CD14-positive monocyte (primary cell): ENCODE measurements around the gene CFAP69. TPM values are rescaled to one million over a fixed set of nuclear protein-coding genes. Genes with fewer than 3 reads are reported as not detected.

Source experiments
- DNase-seq, 3 donors: peaks; one replicate each; pipeline ENCODE4 v3.0.0-alpha.2; 2011 to 2022
- H2AFZ ChIP-seq: 2 replicates; pipeline ENCODE4 v1.6.0; 2012; ENCODE audit warnings: mild to moderate bottlenecking, low read depth, low read length, inconsistent platforms; ENCODE audit not compliant: insufficient read depth, poor library complexity, severe bottlenecking
- H3K27ac ChIP-seq, 2 donors: 1 replicate in 1 of 2; 2 replicates in 1 of 2; pipeline ENCODE4 v1.5.1; 2012 to 2013; ENCODE audit warnings: low read length in 2 of 2, control low read depth in 1 of 2, inconsistent platforms in 1 of 2, low read depth in 1 of 2, mild to moderate bottlenecking in 1 of 2
- H3K27me3 ChIP-seq, 2 donors: one replicate each; pipeline versions ENCODE4 v1.6.0 to v1.6.1; 2011 to 2013; ENCODE audit warnings: low read length in 2 of 2; ENCODE audit not compliant: control insufficient read depth in 2 of 2, insufficient read depth in 2 of 2
- H3K36me3 ChIP-seq, 2 donors: replicated peaks in 1 of 2; 1 replicate in 1 of 2; 2 replicates in 1 of 2; pipeline versions ENCODE4 v1.5.1 to v1.6.1; 2012 to 2013; ENCODE audit warnings: low read length in 2 of 2, control low read depth in 1 of 2, inconsistent platforms in 1 of 2, mild to moderate bottlenecking in 1 of 2; ENCODE audit not compliant: insufficient read depth in 2 of 2, control insufficient read depth in 1 of 2
- H3K4me1 ChIP-seq, 2 donors: 1 replicate in 1 of 2; 2 replicates in 1 of 2; pipeline versions ENCODE4 v1.5.1 to v1.6.1; 2012 to 2013; ENCODE audit warnings: low read length in 2 of 2, control low read depth in 1 of 2, inconsistent platforms in 1 of 2, mild to moderate bottlenecking in 1 of 2, moderate library complexity in 1 of 2; ENCODE audit not compliant: insufficient read depth in 2 of 2, control insufficient read depth in 1 of 2
- H3K4me2 ChIP-seq: replicated peaks from 2 replicates; pipeline ENCODE3; 2012; ENCODE audit warnings: low read length, moderate library complexity, mild to moderate bottlenecking; ENCODE audit not compliant: poor library complexity, severe bottlenecking; ENCODE audit errors: extremely low read depth
- H3K4me3 ChIP-seq, 3 experiments: fragments of 200-600 bp in 1 of 3; sonication (generic) in 1 of 3; replicated peaks in 1 of 3; 1 replicate in 2 of 3; 2 replicates in 1 of 3; pipeline ENCODE4 v1.5.1; 2011 to 2013; ENCODE audit warnings: low read length in 3 of 3, mild to moderate bottlenecking in 3 of 3, control low read depth in 2 of 3, low read depth in 2 of 3, inconsistent platforms in 1 of 3, moderate library complexity in 1 of 3
- H3K79me2 ChIP-seq: 2 replicates; pipeline ENCODE4 v1.6.0; 2012; ENCODE audit warnings: mild to moderate bottlenecking, control low read depth, inconsistent platforms, low read length, moderate library complexity; ENCODE audit not compliant: insufficient read depth
- H3K9ac ChIP-seq: 2 replicates; pipeline ENCODE4 v1.6.0; 2017; ENCODE audit warnings: low read length, mild to moderate bottlenecking; ENCODE audit not compliant: insufficient read depth, poor library complexity, severe bottlenecking
- H3K9me3 ChIP-seq, 2 donors: replicated peaks in 1 of 2; 1 replicate in 1 of 2; 2 replicates in 1 of 2; pipeline versions ENCODE4 v1.5.1 to v1.6.1; 2012 to 2013; ENCODE audit warnings: low read length in 2 of 2, control low read depth in 1 of 2; ENCODE audit not compliant: control insufficient read depth in 1 of 2, insufficient read depth in 1 of 2
- H4K20me1 ChIP-seq: 2 replicates; pipeline ENCODE4 v1.6.0; 2012; ENCODE audit warnings: mild to moderate bottlenecking, low read length, control low read depth, moderate library complexity; ENCODE audit not compliant: insufficient read depth
- H3K27ac Mint-ChIP-seq, 7 donors: one replicate each; pipeline ENCODE4 v1.8.0; 2020; ENCODE audit warnings: mild to moderate bottlenecking in 7 of 7, mixed read lengths in 7 of 7, moderate library complexity in 6 of 7, inconsistent platforms in 2 of 7
- H3K27me3 Mint-ChIP-seq, 3 donors: one replicate each; pipeline ENCODE4 v1.8.0; 2021 to 2022; ENCODE audit warnings: low read depth in 3 of 3, mild to moderate bottlenecking in 3 of 3, mixed read lengths in 3 of 3, moderate library complexity in 3 of 3, inconsistent platforms in 1 of 3
- H3K36me3 Mint-ChIP-seq, 2 donors: one replicate each; pipeline ENCODE4 v1.8.0; 2020; ENCODE audit warnings: mixed read lengths in 2 of 2, inconsistent platforms in 1 of 2, mild to moderate bottlenecking in 1 of 2
- H3K4me1 Mint-ChIP-seq: one replicate; pipeline ENCODE4 v1.8.0; 2020; ENCODE audit warnings: mild to moderate bottlenecking, mixed read lengths
- H3K4me3 Mint-ChIP-seq, 2 donors: one replicate each; pipeline ENCODE4 v1.8.0; 2020; ENCODE audit warnings: mild to moderate bottlenecking in 2 of 2, mixed read lengths in 2 of 2, moderate library complexity in 1 of 2
- H3K9me3 Mint-ChIP-seq, 7 donors: one replicate each; pipeline ENCODE4 v1.8.0; 2020 to 2022; ENCODE audit warnings: mixed read lengths in 7 of 7, mild to moderate bottlenecking in 6 of 7, moderate library complexity in 6 of 7, inconsistent platforms in 2 of 7
- CTCF ChIP-seq: fragments of 200-600 bp; IDR thresholded peaks from one replicate; pipeline ENCODE4 v1.8.0; 2022; ENCODE audit warnings: antibody characterized with exemption, mild to moderate bottlenecking
- WGBS: methylation state at CpG from one replicate; pipeline ENCODE4 v1.1.5; 2013; ENCODE audit warnings: missing lambda C conversion rate; ENCODE audit not compliant: insufficient coverage; 5-methylcytosine and 5-hydroxymethylcytosine counted together
- intact Hi-C, 2 donors: fragments of 100-400 bp; cut with micrococcal nuclease; formaldehyde crosslinking; loops; one replicate each; pipeline versions ENCODE4 v1.15.0 to v1.15.1; 2023
- polyA plus RNA-seq, 3 donors: library from polyadenylated mRNA; depleted of rRNA in 1 of 3; unstranded in 2 of 3; stranded (reverse) in 1 of 3; fragments of 300-500 nt in 2 of 3; fragments of >200 nt in 1 of 3; fragmentation: Illumina TruSeq in 2 of 3; gene quantifications; 1 replicate in 2 of 3; 2 replicates in 1 of 3; pipeline ENCODE4 v1.2.3, GENCODE V29; 2012 to 2021

CFAP69 gene
- polyA plus RNA-seq, 3 donors, result not detected

GRCh38 chr7:90276033-90276728 lies 31.2 kb downstream of the CFAP69 start:
- no peak for DNase-seq
- Histone ChIP-seq H3K9me3 (no peaks in the 10 kb centered on the region), H3K9ac (no peak overlapping the region), H3K36me3 (no peaks in the 10 kb centered on the region), H3K79me2 (no peaks in the 10 kb centered on the region), H3K4me2 (no peak overlapping the region), H2AFZ (no peak overlapping the region), H4K20me1 (no peaks in the 10 kb centered on the region), H3K4me3 (no peak overlapping the region), H3K27me3 (no peaks in the 10 kb centered on the region), H3K27ac (no peak overlapping the region), H3K4me1 (no peaks in the 10 kb centered on the region)
- intact Hi-C loops, result no loop called here
- H3K27me3 Mint-ChIP-seq, result no peaks in the 10 kb centered on the region
- no peak overlapping the region for H3K4me3 Mint-ChIP-seq
- H3K27ac Mint-ChIP-seq, result no peak overlapping the region
- no peak for TF ChIP-seq CTCF
- WGBS, result 93% methylated on average over 2 of the region's 5 CpGs
- no peaks in the 10 kb centered on the region for H3K36me3 Mint-ChIP-seq
- H3K4me1 Mint-ChIP-seq, result no peaks in the 10 kb centered on the region
- no peaks in the 10 kb centered on the region for H3K9me3 Mint-ChIP-seq

- no CpG with 5 or more reads among the region's 3 CpGs for WGBS
- Mint-ChIP-seq H3K36me3 (no peaks in the 10 kb centered on the region), H3K27me3 (no peaks in the 10 kb centered on the region), H3K4me3 (no peak overlapping the region), H3K9me3 (peaks cover 0 to 12% (median 2%) of the 10 kb centered on the region in 7 donors), H3K4me1 (peaks cover 19% of the 10 kb centered on the region), H3K27ac (no peak overlapping the region)
- Histone ChIP-seq H3K27me3 (no peaks in the 10 kb centered on the region), H3K27ac (no peak overlapping the region), H3K79me2 (no peaks in the 10 kb centered on the region), H3K9me3 (peaks cover 0 to 9% of the 10 kb centered on the region in 2 donors), H3K4me1 (peaks cover 12 to 16% of the 10 kb centered on the region in 2 donors), H3K9ac (no peak overlapping the region), H3K4me3 (no peak overlapping the region), H4K20me1 (no peaks in the 10 kb centered on the region), H3K4me2 (no peak overlapping the region), H2AFZ (no peak overlapping the region), H3K36me3 (no peaks in the 10 kb centered on the region)
- intact Hi-C loops, result no loop called here
- no peak for DNase-seq
- no peak for TF ChIP-seq CTCF
Measured at GRCh38 chr7:90288154-90288553, 43.2 kb downstream of the CFAP69 start.
